HL-60 (cell line): ENCODE data around the gene GSX2.

Experiments used
- CTCF ChIP-seq: IDR thresholded peaks from one replicate; pipeline ENCODE4 v1.5.1; 2011; ENCODE audit warnings: low read length, control low read depth, inconsistent platforms; ENCODE audit not compliant: insufficient read depth
- GABPA ChIP-seq: IDR thresholded peaks from 2 replicates; pipeline ENCODE4 v1.6.1; 2012; ENCODE audit warnings: low read depth
- POLR2AphosphoS5 ChIP-seq: IDR thresholded peaks from 2 replicates; pipeline ENCODE4 v1.6.1; 2012; ENCODE audit warnings: low read depth
- REST ChIP-seq: IDR thresholded peaks from 2 replicates; pipeline ENCODE4 v1.6.1; 2012; ENCODE audit warnings: low read depth; ENCODE audit not compliant: insufficient replicate concordance

- no peak for TF ChIP-seq CTCF
- TF ChIP-seq POLR2AphosphoS5: no peak
- no peak for TF ChIP-seq REST
- TF ChIP-seq GABPA: no peak
These were observed 646 bp upstream of the GSX2 start for GRCh38 chr4:54099287-54099747.
